ENCODE results near the gene LIMK1. TPM values are rescaled to one million over a fixed set of nuclear protein-coding genes. Genes with fewer than 3 reads are reported as not detected.

The LIMK1 gene
- total and polyA plus RNA-seq, 12 donors, result 5.0 to 17.3 (median 9.6) TPM

Other genes with a start within 250 kb of the LIMK1 start
- gene METTL27, start 241.3 kb upstream of the LIMK1 start, total RNA-seq, result 1 to 10 TPM in 1 of 10 donors, under 1 TPM in 7, not detected in 2; 0.31 to 1.3 (median 0.47) TPM
- gene METTL27, start 241.3 kb upstream of the LIMK1 start, polyA plus RNA-seq, result under 1 TPM in 1 of 2 donors, not detected in 1; 0.16 TPM
- gene TMEM270, start 222.6 kb upstream of the LIMK1 start, total RNA-seq, result not detected
- not detected for gene TMEM270, start 222.6 kb upstream of the LIMK1 start, polyA plus RNA-seq
- gene ELN, start 55.6 kb upstream of the LIMK1 start, total RNA-seq, result 10 to 100 TPM; 14.2 to 65.0 (median 22.0) TPM
- gene ELN, start 55.6 kb upstream of the LIMK1 start, polyA plus RNA-seq, result 10 to 100 TPM; 65.8 to 99.8 TPM
- 100 to 1,000 TPM; 182 to 239 (median 193) TPM for gene EIF4H, start 90.6 kb downstream of the LIMK1 start, total RNA-seq
- gene EIF4H, start 90.6 kb downstream of the LIMK1 start, polyA plus RNA-seq, result 100 to 1,000 TPM in 1 of 2 donors, 10 to 100 TPM in 1; 76.2 to 187 TPM
- 1 to 10 TPM in 9 of 10 donors, under 1 TPM in 1; 0.93 to 9.3 (median 1.6) TPM for gene LAT2, start 126.2 kb downstream of the LIMK1 start, total RNA-seq
- 1 to 10 TPM; 2.9 to 3.3 TPM for gene LAT2, start 126.2 kb downstream of the LIMK1 start, polyA plus RNA-seq
- gene RFC2, start 170.6 kb downstream of the LIMK1 start, total RNA-seq, result 10 to 100 TPM in 8 of 10 donors, 1 to 10 TPM in 2; 7.0 to 13.1 (median 10.7) TPM
- gene RFC2, start 170.6 kb downstream of the LIMK1 start, polyA plus RNA-seq, result 10 to 100 TPM in 1 of 2 donors, 1 to 10 TPM in 1; 8.0 to 18.5 TPM
- gene CLIP2, start 205.6 kb downstream of the LIMK1 start, total RNA-seq, result 10 to 100 TPM in 1 of 10 donors, 1 to 10 TPM in 9; 5.1 to 11.3 (median 7.0) TPM
- gene CLIP2, start 205.6 kb downstream of the LIMK1 start, polyA plus RNA-seq, result 1 to 10 TPM; 4.5 to 6.1 TPM

Measured in heart right ventricle (tissue), 12 donors.